IPS-20b (cell line): ENCODE data around the gene PKIB.

Experiments used
- H3K27ac ChIP-seq: one replicate; pipeline ENCODE4 v1.5.1; 2013; ENCODE audit warnings: low read length
- H3K27me3 ChIP-seq: 2 replicates; pipeline ENCODE4 v1.6.1; 2013; ENCODE audit warnings: mild to moderate bottlenecking, low read length, inconsistent platforms; ENCODE audit not compliant: insufficient read depth
- H3K36me3 ChIP-seq: 2 replicates; pipeline ENCODE4 v1.6.1; 2013; ENCODE audit warnings: low read depth, mild to moderate bottlenecking, inconsistent platforms, low read length, moderate library complexity; ENCODE audit not compliant: insufficient read depth
- H3K4me1 ChIP-seq: 2 replicates; pipeline ENCODE4 v1.6.1; 2013; ENCODE audit warnings: mild to moderate bottlenecking, control low read depth, inconsistent platforms, low read length, moderate library complexity; ENCODE audit not compliant: insufficient read depth
- H3K4me3 ChIP-seq: 2 replicates; pipeline ENCODE4 v1.5.1; 2013; ENCODE audit warnings: mild to moderate bottlenecking, low read length, inconsistent platforms
- H3K9ac ChIP-seq: 2 replicates; pipeline ENCODE4 v1.6.1; 2013; ENCODE audit warnings: low read depth, mild to moderate bottlenecking, inconsistent platforms, low read length, moderate library complexity
- H3K9me3 ChIP-seq: 2 replicates; pipeline ENCODE4 v1.6.1; 2013; ENCODE audit warnings: mild to moderate bottlenecking, low read depth, low read length, inconsistent platforms; ENCODE audit not compliant: insufficient read depth

PKIB gene

DNA sequence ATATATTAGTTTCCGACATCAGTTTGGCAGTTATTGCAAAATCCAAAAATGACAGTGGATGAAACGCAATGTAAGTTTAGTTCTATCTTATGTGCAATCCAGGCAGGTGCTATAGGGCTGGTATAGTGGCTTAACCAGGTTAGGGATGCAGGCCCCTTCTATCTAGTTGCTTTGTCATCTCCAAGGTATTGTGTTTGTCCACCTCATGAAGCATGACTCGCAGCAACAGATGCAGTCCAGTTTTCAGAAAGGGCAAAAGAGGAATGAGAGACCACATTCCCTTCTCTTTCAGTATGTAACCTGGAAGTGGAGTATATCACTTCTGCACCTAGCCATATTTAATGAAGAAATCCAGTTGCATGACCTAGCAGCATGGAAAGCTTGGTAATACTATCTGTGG lies 59.7 kb downstream of the PKIB start:
- no peak overlapping the region for H3K4me3 ChIP-seq
- H3K36me3 ChIP-seq = no peaks in the 10 kb centered on the region
- H3K9me3 ChIP-seq = no peaks in the 10 kb centered on the region
- H3K4me1 ChIP-seq = no peaks in the 10 kb centered on the region
- H3K27me3 ChIP-seq = no peaks in the 10 kb centered on the region
- no peak overlapping the region for H3K27ac ChIP-seq
- H3K9ac ChIP-seq = no peak overlapping the region

DNA sequence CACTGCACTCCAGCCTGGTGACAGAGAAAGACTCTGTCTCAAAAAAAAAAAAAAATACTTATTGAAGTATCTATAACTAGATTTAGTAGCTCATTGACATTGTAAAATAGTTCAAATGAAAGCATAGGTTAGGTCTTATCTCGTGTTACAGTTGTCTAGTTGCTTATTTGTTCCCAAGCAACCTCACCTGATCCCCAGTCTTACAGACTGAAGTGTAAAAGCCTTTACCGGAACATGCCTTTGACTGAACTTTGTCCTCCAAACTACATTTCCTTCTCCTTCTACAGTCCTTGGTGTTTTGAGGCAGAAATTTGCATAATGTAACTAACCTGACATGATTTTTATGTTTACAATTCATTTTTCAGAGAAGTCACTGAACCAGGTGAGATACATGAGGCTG lies 61.0 kb downstream of the PKIB start:
- Histone ChIP-seq H3K27me3 (no peaks in the 10 kb centered on the region), H3K27ac (no peak overlapping the region), H3K36me3 (no peaks in the 10 kb centered on the region), H3K4me3 (no peak overlapping the region), H3K9me3 (peaks cover 8% of the 10 kb centered on the region; the same call in 1 of the 2 replicates), H3K9ac (no peak overlapping the region), H3K4me1 (no peaks in the 10 kb centered on the region)

GRCh38 chr6:122673343-122673961 lies 63.2 kb downstream of the PKIB start:
- Histone ChIP-seq H3K36me3 (no peaks in the 10 kb centered on the region), H3K27me3 (no peaks in the 10 kb centered on the region), H3K4me1 (no peaks in the 10 kb centered on the region), H3K9me3 (peaks cover 10% of the 10 kb centered on the region; the same call in 1 of the 2 replicates), H3K27ac (no peak overlapping the region), H3K9ac (no peak overlapping the region), H3K4me3 (no peak overlapping the region)

GRCh38 chr6:122676146-122676545 lies 65.9 kb downstream of the PKIB start:
- Histone ChIP-seq H3K36me3 (no peaks in the 10 kb centered on the region), H3K4me3 (no peak overlapping the region), H3K4me1 (no peaks in the 10 kb centered on the region), H3K9me3 (peaks cover 10% of the 10 kb centered on the region; the same call in 1 of the 2 replicates), H3K27ac (no peak overlapping the region), H3K27me3 (no peaks in the 10 kb centered on the region), H3K9ac (no peak overlapping the region)

DNA sequence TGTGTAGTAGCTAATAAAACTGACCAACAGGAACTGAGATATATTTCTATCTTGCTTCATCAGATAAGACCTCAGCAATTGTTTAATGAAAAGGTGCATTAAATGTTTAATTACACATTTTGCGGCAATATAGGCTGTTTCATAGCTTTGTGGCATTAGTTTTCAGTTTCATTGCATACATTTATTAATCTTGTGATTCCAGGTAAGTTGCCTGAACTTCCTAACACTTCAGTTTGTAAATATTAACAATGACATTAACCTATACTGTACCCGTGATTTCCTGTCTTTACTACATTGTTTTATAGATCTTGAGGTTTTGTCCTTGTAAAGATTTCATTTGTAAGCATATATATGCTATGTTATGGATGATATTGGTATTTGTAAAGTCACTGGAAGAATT lies 66.5 kb downstream of the PKIB start:
- no peaks in the 10 kb centered on the region for H3K4me1 ChIP-seq
- no peak overlapping the region for H3K4me3 ChIP-seq
- no peak overlapping the region for H3K9ac ChIP-seq
- no peak overlapping the region for H3K27ac ChIP-seq
- H3K9me3 ChIP-seq = peaks cover 10% of the 10 kb centered on the region; the same call in 1 of the 2 replicates
- no peaks in the 10 kb centered on the region for H3K27me3 ChIP-seq
- no peaks in the 10 kb centered on the region for H3K36me3 ChIP-seq

GRCh38 chr6:122677406-122677805 lies 67.2 kb downstream of the PKIB start:
- no peaks in the 10 kb centered on the region for H3K27me3 ChIP-seq
- no peak overlapping the region for H3K27ac ChIP-seq
- no peak overlapping the region for H3K9ac ChIP-seq
- peaks cover 10% of the 10 kb centered on the region; the same call in 1 of the 2 replicates for H3K9me3 ChIP-seq
- no peak overlapping the region for H3K4me3 ChIP-seq
- no peaks in the 10 kb centered on the region for H3K36me3 ChIP-seq
- H3K4me1 ChIP-seq = no peaks in the 10 kb centered on the region

DNA sequence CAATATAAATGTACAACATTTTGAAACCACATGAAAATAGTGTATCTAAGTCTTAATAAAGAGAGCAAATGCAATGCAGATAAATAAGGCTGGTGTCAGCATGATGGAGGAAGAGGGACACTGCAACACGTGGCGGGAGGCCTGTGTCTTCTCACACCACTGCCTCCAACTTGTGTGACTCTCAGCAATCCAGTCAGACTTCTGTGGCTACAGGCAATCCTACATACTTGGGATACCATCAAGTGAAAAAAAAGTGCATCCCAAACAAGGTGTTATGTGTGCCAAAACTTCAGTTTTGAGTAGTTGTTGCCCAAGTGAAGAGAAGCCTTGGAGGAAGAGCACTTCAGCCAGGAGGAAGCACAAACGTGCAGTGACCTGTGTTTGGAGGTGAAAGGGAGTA lies 68.6 kb downstream of the PKIB start:
- Histone ChIP-seq H3K4me3 (no peak overlapping the region), H3K36me3 (no peaks in the 10 kb centered on the region), H3K27me3 (no peaks in the 10 kb centered on the region), H3K4me1 (no peaks in the 10 kb centered on the region), H3K9ac (no peak overlapping the region), H3K9me3 (peaks cover 10% of the 10 kb centered on the region; the same call in 1 of the 2 replicates), H3K27ac (no peak overlapping the region)

- Histone ChIP-seq H3K36me3 (no peaks in the 10 kb centered on the region), H3K4me1 (no peaks in the 10 kb centered on the region), H3K27me3 (no peaks in the 10 kb centered on the region), H3K9ac (no peak overlapping the region), H3K27ac (no peak overlapping the region), H3K4me3 (no peak overlapping the region), H3K9me3 (no peaks in the 10 kb centered on the region)
These were observed 71.5 kb downstream of the PKIB start for GRCh38 chr6:122681705-122682104.

DNA sequence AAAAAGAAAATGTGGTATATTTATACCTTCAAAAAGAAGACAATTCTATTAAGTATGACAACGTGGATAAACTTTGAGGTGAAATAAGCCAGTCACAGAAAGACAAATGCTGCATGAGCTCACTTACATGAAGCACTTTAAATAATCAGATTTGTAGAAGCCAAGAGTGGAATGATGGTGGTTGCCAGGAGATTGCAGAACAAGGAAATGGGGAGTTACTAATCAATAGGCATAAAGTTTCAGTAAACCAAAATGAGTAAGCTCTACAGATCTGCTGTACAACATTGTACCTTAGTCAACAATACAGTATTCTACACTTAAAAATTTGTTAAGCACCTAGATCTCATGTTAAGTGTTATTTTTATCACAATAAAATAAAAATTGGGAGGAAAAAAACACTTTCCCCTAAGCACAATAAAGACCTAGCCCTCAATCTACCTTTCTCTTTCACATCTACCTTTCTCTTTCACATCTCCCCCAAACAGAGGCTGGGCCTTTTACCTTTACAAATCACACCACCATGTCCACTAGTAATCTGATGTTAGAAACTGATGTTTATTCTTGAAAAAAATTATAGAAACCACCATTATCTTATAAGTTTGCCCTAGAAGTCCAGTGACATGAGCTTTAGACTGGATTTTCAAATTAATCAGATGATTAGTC lies 73.9 kb downstream of the PKIB start:
- no peak overlapping the region for H3K27ac ChIP-seq
- no peaks in the 10 kb centered on the region for H3K9me3 ChIP-seq
- H3K27me3 ChIP-seq = no peaks in the 10 kb centered on the region
- H3K4me1 ChIP-seq = no peaks in the 10 kb centered on the region
- no peak overlapping the region for H3K4me3 ChIP-seq
- no peaks in the 10 kb centered on the region for H3K36me3 ChIP-seq
- H3K9ac ChIP-seq = no peak overlapping the region

DNA sequence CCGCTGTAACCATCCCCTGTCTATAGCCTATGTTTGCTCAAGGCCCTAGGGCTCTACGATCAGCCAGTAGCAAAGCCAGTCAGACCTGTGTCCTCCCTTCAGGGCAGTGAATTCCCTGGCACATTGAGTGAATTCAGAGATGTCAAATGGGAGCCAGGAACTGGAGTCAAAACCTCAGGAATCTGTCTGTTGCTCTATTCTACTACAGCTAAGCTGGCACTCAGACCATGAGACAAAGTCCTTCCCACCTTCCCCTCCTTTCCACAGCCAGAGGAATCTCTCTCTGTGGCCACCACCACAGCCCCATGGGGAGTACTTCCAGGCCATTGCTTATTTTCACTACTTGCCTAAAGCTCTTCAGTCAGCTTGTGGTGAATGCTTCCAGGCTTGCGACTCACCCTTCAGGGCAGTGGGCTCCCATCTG lies 82.0 kb downstream of the PKIB start:
- Histone ChIP-seq H3K27ac (no peak overlapping the region), H3K36me3 (no peaks in the 10 kb centered on the region), H3K9me3 (no peaks in the 10 kb centered on the region), H3K4me3 (no peak overlapping the region), H3K4me1 (peaks cover 4% of the 10 kb centered on the region), H3K27me3 (no peaks in the 10 kb centered on the region), H3K9ac (no peak overlapping the region)

GRCh38 chr6:122692807-122693580 lies 82.8 kb downstream of the PKIB start:
- Histone ChIP-seq H3K27me3 (no peaks in the 10 kb centered on the region), H3K4me3 (no peak overlapping the region), H3K9ac (no peak overlapping the region), H3K27ac (no peak overlapping the region), H3K4me1 (peaks cover 4% of the 10 kb centered on the region), H3K9me3 (no peaks in the 10 kb centered on the region), H3K36me3 (no peaks in the 10 kb centered on the region)

DNA sequence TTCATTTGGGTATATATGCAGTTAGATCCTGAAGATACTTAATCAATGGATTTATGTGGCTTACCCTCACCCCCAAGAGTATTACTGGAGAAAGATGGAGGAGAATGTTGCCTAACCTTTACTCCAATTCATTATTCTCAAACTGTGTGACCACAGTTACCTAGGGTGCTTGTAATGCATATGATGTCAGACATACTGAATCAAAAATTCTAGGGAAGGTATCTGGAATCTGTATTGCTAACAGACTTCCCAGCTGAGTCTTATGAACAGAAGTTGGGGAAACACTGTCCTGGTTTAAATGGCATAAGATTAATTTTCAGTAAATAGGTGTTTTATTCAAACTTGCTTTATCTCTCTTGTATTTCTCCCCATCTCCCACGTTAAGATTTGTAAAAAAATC lies 83.9 kb downstream of the PKIB start:
- H3K9ac ChIP-seq = no peak overlapping the region
- no peak overlapping the region for H3K4me3 ChIP-seq
- peaks cover 4% of the 10 kb centered on the region for H3K4me1 ChIP-seq
- no peaks in the 10 kb centered on the region for H3K9me3 ChIP-seq
- no peaks in the 10 kb centered on the region for H3K36me3 ChIP-seq
- H3K27me3 ChIP-seq = no peaks in the 10 kb centered on the region
- H3K27ac ChIP-seq = no peak overlapping the region
